ENCODE results near the gene TEX52.

Gene TEX52

DNA sequence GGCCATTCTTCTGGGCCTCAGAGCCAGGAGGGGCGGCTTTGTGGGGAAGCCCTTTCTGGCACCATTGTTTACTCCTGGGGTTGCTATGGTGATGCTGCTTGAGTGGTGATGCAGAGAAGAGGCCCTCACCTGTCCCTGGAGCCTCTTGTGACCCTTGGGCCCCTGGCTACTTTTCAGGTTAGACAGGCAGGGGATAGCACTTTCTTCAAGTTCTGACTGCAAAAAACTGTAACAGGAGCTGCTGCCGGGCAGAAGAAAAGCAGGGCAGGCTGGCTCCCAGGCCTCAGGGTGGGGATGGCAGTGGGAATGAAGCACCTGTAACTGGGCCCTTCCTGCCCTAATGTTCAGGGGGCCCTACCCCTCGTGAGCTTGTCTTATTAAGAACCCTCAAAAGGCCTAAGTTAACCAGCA, at the start of gene TEX52:
TEX52 (minus strand) TSS at position 19 of the 411 bp plus-strand sequence; CDS start at position 6, 13 bp downstream.
- TF ChIP-seq GATA1 (IDR thresholded peaks at IDR 0.05; ENCODE audit: low read depth, low read length) (no peak), POLR2A (IDR thresholded peaks at IDR 0.05; ENCODE audit: low read length) (no peak)
- DNase-seq: no peak

DNA sequence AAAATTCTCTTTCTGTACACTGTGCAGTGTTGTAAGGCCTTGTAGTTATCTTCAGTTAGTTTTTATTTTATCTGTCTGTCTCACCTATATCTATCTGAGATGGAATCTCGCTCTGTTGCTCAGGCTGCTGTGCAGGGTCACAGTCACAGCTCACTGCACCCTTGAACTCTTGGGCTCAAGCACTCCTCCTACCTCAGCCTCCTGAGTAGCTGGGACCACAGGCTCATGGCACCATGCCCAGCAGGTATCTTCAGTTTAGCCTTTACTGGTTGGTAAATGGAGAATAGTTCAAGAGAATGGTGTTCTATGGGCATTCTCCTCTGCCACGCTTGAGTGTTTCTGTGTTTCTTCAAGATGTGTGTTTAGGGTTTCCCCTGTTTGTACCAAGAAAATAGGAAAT, 47.4 kb upstream of the TEX52 start:
- no peak for TF ChIP-seq POLR2A (IDR thresholded peaks at IDR 0.05; ENCODE audit: low read length)
- no peak for TF ChIP-seq GATA1 (IDR thresholded peaks at IDR 0.05; ENCODE audit: low read depth, low read length)
- DNase-seq: no peak

DNA sequence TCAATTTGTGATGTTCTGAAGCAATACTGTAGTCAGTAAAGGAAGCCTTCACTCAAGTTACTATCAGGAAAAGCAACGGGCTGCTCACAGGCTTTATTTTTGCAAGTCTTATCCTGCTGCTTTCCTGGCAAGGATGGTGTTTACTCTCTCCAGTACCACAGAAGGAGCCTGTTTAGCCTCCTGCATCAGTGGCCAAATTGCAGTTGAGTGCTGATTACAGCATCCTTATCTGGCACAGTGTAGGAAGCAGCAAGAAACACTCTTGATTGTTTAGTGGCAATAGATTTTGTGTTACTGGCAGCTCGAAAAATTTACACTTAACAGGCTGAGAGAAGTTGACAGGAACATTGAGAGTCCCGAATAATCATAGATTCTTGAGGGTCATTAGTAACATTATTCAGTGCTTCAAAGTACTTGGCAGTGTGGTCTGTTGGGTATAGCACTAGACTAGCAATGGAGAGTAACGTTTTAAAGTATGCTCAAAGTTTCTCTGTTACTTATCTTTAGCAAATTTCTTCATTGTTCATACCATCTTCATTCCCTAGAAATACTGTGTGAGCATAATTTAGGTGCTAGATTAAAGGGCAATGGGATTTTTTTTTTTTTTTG, 45.5 kb upstream of the TEX52 start:
- no peak for TF ChIP-seq POLR2A (IDR thresholded peaks at IDR 0.05; ENCODE audit: low read length)
- peak; percentile 66 to 67 for DNase-seq

DNA sequence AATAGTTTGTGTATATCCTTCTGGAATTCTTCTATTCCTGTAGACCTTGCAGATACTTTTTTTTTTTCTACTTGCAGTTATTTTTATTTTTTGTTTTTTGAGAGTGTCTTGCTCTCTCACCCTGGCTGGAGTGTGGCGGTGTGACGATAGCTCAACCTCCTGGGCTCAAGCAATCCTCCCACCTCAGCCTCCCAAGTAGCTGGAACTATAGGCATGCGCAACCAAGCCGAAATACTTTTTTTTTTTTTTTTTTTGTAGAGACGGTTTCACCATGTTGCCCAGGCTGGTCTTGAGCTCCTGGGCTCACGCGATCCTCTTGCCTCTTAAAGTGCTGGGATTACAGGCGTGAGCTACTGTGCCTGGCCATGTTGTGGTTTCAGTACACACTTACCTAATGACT, 43.8 kb upstream of the TEX52 start:
- TF ChIP-seq GATA1 (IDR thresholded peaks at IDR 0.05; ENCODE audit: low read depth, low read length): no peak
- no peak for TF ChIP-seq POLR2A (IDR thresholded peaks at IDR 0.05; ENCODE audit: low read length)
- DNase-seq: no peak

DNA sequence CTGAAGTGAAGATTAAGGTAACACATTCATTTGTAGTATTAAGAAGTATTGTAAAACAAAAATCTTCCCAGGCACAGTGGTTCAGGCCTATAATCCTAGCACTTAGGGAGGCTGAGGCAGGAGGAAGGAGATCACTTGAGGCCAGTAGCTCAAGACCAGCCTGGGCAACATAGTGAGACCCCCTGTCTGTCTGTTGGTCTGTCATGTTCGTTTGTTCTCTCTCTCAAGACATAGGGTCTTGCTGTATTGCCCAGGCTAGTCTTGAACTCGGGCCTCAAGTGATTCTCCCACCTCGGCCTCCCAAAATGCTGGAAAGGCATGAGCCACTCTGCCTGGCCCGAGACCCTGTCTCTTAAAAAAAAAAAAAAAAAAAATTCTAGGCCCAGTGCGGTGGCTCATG, 40.6 kb upstream of the TEX52 start:
- no peak for TF ChIP-seq GATA1 (IDR thresholded peaks at IDR 0.05; ENCODE audit: low read depth, low read length)
- no peak for TF ChIP-seq POLR2A (IDR thresholded peaks at IDR 0.05; ENCODE audit: low read length)

DNA sequence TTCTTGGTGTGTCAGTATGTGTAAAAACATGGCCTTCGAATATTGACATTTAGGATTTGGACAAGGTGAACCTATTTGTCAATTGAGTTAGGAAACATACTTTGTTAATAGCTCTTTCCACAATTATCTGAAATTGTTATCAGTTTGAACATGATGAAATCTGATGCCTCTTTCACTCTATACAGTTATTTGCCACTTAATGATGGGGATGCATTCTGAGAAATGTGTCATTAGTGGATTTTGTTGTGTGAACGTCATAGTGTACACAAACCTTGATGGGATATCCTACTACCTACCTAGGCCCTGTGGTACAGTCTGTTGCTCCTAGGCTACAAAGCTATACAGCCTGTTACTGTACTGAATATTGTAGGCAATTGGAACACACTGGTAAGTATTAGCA, 38.7 kb upstream of the TEX52 start:
- DNase-seq: no peak
- TF ChIP-seq POLR2A (IDR thresholded peaks at IDR 0.05; ENCODE audit: low read length) (no peak), GATA1 (IDR thresholded peaks at IDR 0.05; ENCODE audit: low read depth, low read length) (no peak)

More for the DNA sequence above, 40.6 kb upstream of the TEX52 start:
- DNase-seq: no peak

DNA sequence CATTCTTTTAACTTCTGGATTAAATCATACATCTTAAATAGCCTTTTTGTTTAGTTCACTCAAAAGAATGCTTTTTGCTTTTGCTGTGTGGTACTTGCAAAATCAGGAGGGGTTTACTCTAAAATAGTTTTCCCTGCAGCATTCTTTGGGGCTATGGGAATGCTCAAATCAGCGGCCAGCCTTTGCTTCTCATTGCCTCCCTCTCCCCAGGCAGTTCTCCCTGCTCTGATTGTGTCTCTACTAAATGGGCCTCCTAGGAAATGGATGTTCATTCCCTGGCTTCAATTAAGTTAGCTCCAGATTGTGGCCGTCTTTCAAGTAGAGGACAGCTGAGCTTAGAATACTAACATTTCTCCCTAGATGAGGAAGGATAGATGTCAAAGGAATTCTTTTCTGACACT, 38.2 kb upstream of the TEX52 start:
- TF ChIP-seq GATA1 (IDR thresholded peaks at IDR 0.05; ENCODE audit: low read depth, low read length) (no peak), POLR2A (IDR thresholded peaks at IDR 0.05; ENCODE audit: low read length) (no peak)
- DNase-seq: no peak

DNA sequence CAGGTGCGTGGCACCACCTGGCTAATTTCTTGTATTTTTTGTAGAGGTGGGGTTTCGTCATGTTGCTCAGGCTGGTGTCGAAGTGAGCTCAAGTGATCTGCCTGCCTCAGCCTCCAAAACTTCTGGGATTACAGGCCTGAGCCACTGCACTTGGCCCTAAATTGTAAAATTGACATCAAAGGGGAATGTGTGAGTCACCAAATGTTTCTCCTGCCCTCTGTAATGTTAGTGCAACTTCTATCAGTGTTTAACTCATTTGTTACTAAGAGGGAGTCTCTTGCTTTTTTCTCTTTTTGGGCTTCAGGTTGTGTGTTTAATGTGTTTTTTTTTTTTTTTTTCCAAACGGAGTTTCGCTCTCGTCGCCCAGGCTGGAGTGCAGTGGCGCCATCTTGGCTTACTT, 36.2 kb upstream of the TEX52 start:
- peak in 1 of 2 experiments; percentile 34 for DNase-seq
- no peak for TF ChIP-seq POLR2A (IDR thresholded peaks at IDR 0.05; ENCODE audit: low read length)
- TF ChIP-seq GATA1 (IDR thresholded peaks at IDR 0.05; ENCODE audit: low read depth, low read length): no peak

DNA sequence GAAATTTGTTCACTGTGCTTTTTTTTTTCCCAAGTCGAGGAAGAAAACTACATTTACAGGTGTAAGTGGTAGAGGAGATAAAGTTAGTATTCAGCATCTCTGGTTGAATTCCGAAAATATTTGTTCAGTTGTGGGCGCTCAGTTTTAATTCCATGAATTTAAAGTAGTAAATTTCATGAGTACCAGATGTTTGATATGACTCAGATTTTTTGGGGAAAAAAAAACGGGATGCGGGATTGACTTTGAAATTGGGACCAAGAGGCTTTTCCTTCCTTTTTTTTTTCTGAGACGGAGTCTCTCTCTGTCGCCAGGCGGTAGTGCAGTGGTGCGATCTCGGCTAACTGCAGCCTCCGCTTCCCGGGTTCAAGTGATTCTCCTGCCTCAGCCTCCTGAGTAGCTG, 35.4 kb upstream of the TEX52 start:
- TF ChIP-seq GATA1 (IDR thresholded peaks at IDR 0.05; ENCODE audit: low read depth, low read length) (no peak), POLR2A (IDR thresholded peaks at IDR 0.05; ENCODE audit: low read length) (no peak)

DNA sequence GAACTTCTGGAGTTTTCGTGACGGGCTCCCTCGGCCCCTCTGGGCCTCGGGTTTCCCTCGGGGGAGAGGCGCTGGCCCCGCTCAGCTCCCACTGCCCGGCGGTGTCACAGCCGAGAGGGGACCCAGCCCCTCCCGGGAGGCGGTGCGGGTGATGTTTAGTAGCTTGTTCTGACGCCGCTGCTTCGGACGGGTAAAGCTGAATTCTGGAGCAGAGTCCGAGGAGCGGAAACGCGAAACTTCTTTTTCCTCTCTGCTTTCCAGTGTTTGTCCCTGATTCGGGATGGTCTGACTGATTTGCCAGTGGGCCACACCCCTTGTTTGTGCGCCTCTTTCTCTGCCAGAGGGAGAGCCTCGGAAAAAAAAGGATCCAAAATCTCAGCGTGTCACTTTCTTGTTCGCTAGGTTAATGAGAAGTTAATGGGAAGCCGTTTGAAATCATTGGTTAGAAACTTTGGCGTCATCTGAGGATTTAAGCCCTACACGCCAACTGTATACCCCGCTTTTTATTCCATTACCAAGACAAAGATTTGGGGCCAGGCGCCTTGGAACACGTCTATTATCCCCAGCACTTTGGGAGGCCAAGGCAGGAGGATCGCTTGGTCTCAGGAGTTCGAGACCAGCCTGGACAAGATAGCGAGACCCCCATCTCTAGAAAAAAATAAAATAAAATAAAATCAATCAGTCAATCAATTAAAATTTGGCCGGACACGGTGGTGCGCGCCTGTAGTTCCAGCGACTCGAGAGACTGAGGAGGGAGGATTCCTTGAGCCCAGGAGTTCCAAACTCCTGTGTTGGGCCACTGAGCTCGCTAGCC, 34.6 kb upstream of the TEX52 start:
- peak; percentile 57 to 72 for DNase-seq

More for the DNA sequence above, 35.4 kb upstream of the TEX52 start:
- no peak for DNase-seq

DNA sequence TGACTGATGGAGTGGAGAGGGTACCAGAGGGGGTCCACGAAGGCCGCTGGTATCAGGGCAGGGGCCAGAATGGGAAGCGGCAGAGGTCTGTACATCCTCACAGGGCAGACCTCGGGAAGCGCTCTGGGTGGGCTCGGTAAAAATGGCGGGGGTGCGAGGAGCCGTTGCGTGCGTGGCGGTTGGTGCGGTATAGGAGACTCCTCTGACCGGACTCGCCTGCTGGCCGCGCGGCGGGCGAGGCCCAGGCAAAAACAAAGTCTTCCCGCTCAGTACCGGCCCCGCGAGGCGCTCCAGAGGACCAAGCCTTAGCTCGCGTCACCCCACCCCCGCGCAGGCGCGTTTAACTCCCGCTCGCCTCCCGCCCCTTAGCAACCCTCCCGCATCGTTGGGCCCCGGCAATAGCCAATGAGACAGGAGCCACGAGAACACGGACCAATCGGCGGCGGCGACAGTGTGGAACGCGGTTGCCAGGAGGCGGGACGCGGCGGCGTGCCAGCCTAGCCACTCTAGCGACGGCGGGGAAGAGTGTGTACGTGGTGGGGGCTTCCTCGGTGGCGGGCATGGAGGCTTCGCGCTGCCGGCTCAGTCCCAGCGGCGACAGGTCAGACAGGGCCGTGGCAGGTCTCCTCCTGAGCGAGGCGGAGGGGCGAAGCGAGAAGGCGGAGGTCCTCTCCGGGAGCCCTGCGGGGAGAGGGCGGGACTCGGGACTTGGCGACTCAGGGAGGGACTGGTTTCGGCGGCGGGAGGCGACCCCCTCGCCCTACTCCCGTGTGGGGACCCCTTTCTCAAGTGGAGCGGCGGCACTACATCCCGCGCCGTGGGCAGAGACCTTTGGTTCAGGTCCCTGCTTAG, 33.8 kb upstream of the TEX52 start, which contains the start of gene TULP3:
TULP3 (plus strand) TSS at position 504 of the 852 bp plus-strand sequence; CDS start at position 561, 57 bp downstream.
- TF ChIP-seq POLR2A (IDR thresholded peaks at IDR 0.05; ENCODE audit: low read length) (peak; percentile 80), GATA1 (IDR thresholded peaks at IDR 0.05; ENCODE audit: low read depth, low read length) (no peak)
- peak; percentile 98 to 99 for DNase-seq

More for the DNA sequence above, 34.6 kb upstream of the TEX52 start:
- TF ChIP-seq POLR2A (IDR thresholded peaks at IDR 0.05; ENCODE audit: low read length): no peak
- no peak for TF ChIP-seq GATA1 (IDR thresholded peaks at IDR 0.05; ENCODE audit: low read depth, low read length)

DNA sequence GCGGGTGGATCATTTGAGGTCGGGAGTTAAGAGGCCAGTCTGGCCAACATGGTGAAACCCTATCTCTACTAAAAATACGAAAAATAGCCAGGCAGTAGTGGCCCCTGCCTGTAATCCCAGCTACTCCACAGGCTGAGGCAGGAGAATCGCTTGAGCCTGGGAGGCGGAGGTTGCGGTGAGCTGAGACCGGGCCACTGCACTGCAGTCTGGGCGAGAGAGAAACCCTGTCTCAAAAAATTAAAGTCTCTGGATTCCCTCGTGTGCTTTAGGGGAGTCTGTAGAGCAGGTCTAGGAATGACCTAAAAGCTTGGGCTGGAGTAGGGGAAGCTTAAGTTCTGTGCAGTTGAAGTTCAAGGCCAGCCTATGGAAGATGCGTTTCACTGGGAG, 33.2 kb upstream of the TEX52 start:
- DNase-seq: no peak
- TF ChIP-seq POLR2A (IDR thresholded peaks at IDR 0.05; ENCODE audit: low read length): no peak
- TF ChIP-seq GATA1 (IDR thresholded peaks at IDR 0.05; ENCODE audit: low read depth, low read length): no peak

DNA sequence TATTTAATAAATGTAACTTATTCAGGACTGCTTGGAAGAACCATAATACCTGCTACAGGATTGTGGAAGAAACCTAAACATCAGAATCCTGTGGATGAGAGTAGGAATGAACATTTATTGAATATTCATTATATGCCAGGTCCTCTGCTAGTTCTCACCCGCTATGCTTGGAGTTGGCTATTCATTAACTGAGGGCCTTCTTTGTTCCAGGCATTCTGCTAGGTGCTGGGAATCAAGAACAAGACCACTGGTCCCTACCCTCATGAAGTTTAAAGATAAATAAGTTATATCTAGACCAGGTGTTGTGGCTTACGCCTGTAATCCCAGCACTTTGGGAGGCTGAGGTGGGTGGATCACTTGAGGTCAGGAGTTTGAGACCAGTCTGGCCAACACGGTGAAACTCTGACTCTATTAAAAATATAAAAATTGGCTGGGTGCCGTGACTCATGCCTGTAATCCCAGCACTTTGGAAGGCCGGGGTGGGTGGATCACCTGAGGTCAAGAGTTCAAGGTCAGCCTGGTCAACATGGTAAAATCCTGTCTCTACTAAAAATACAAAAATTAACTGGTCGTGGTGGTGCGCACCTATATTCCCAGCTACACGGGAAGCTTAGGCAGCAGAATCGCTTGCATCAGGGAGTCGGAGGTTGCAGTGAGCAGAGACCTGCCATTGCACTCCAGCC, 30.1 kb upstream of the TEX52 start:
- no peak for DNase-seq
- TF ChIP-seq GATA1 (IDR thresholded peaks at IDR 0.05; ENCODE audit: low read depth, low read length) (no peak), POLR2A (IDR thresholded peaks at IDR 0.05; ENCODE audit: low read length) (no peak)

Data from erythroblast (primary cell).